ENCODE data around the gene ENTPD2. TPM values are rescaled to one million over a fixed set of nuclear protein-coding genes. Genes with fewer than 3 reads are reported as not detected.

The ENTPD2 gene
- total RNA-seq, 1 experiment from 2014 or later: 32.5 TPM

DNA sequence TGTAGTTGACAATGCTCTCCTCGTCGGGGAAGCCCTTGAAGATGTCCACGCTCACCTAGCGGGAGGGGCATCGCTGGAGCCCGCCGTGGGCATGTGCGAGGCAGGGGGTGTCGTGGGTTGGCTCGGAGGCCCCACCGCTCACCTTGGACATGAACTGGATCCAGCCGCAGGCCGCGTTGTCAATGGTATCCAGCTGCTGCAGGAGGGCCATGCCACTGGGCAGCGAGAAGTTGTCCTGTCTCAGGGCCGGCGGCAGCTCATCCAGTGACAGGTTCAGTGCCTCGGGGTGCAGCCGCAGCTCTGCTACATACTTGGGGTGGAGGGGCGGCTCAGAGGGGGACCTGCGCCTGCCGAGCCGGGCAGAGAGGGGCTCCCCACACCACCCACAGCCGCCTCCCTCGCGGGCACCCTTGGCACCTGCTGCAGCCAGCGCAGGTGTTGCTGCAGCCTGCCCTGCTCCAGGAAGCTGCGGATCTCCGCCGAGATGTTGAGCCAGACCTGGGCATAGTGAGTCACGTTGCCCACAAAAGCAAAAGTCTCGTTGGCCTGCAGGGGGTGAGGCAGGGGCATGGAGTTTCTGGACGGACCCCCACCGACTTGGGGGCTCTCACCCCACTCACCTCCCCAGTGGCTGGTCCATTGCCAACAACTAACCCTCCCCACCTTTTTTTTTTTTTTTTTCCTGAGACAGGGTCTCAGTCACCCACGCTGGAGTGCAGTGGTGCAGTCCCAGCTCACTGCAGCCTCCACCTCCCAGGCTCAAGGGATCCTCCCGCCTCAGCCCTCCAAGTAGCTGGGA, 34.9 kb downstream of the ENTPD2 start:
- Histone ChIP-seq H3K9me3 (ENCODE audit: control insufficient read depth in 1 of 2, insufficient read depth in 1 of 2, low read depth in 1 of 2, low read length in 2 of 2) (no peaks in the 10 kb centered on the region), H3K4me2 (ENCODE audit: low read length) (no peak overlapping the region), H3K27ac (ENCODE audit: low read depth, low read length) (no peak overlapping the region), H3K9me2 (ENCODE audit: insufficient read depth) (no peaks in the 10 kb centered on the region), H3K79me2 (ENCODE audit: insufficient read depth, low read length) (no peaks in the 10 kb centered on the region; the same call in 1 of the 2 replicates), H2AFZ (ENCODE audit: low read depth, low read length, poor library complexity, severe bottlenecking) (no peak overlapping the region), H3K36me3 (ENCODE audit: control insufficient read depth in 1 of 2, insufficient read depth in 2 of 2, low read length in 2 of 2) (peaks cover 19 to 27% of the 10 kb centered on the region in 2 experiments; a peak in 3 of 4 replicates), H3K9ac (ENCODE audit: low read length) (no peak overlapping the region), H3K4me3 (replicated peaks in 1 of 2; ENCODE audit: low read depth in 1 of 2, low read length in 2 of 2) (no peak overlapping the region), H3K4me1 (ENCODE audit: control insufficient read depth in 1 of 2, insufficient read depth in 2 of 2, low read length in 2 of 2) (peaks cover 5 to 13% of the 10 kb centered on the region in 2 experiments; a peak in 3 of 4 replicates), H4K20me1 (ENCODE audit: insufficient read depth) (no peaks in the 10 kb centered on the region), H3K27me3 (ENCODE audit: insufficient read depth, low read length) (no peaks in the 10 kb centered on the region)
- ChIA-PET POLR2A (no interaction called here), RAD21 (ENCODE audit: low non-redundant PET in 1 of 2, low total read pairs in 2 of 2, uncharacterized antibody in 2 of 2, unreplicated experiment in 2 of 2) (no interaction called here), CTCF (interaction anchor here (1.1 kb wide), 1 partner anchor 10 kb away, joined by 4 read pairs; no protein-coding TSS in a partner anchor)
- TF ChIP-seq MAX (IDR thresholded peaks at IDR 0.05) (no peak), POLR2AphosphoS5 (IDR thresholded peaks at IDR 0.05; ENCODE audit: low read depth, low read length) (no peak), EZH2 (IDR thresholded peaks at IDR 0.05) (no peak), CEBPB (IDR thresholded peaks at IDR 0.05; ENCODE audit: low read depth) (no peak), CTCF (IDR thresholded peaks at IDR 0.05 in 2 of 3, conservative IDR thresholded peaks at IDR 0.05 in 1 of 3; ENCODE audit: borderline replicate concordance in 1 of 3, insufficient read depth in 1 of 3, low read depth in 2 of 3, low read length in 2 of 3) (no peak), TCF7L2 (IDR thresholded peaks at IDR 0.05; ENCODE audit: borderline replicate concordance, extremely low read depth, insufficient read depth, insufficient read length) (no peak), EZH2phosphoT487 (IDR thresholded peaks at IDR 0.05; ENCODE audit: borderline replicate concordance) (no peak), REST (IDR thresholded peaks at IDR 0.05; ENCODE audit: low read depth) (no peak), SIN3A (IDR thresholded peaks at IDR 0.05; ENCODE audit: low read depth) (no peak), JUND (IDR thresholded peaks at IDR 0.05) (no peak), ZNF274 (IDR thresholded peaks at IDR 0.05; ENCODE audit: low read depth, low read length) (no peak), POLR2A (IDR thresholded peaks at IDR 0.05; ENCODE audit: borderline replicate concordance, extremely low read depth, insufficient read depth, insufficient read length) (no peak), EGR1 (IDR thresholded peaks at IDR 0.05; ENCODE audit: low read depth) (no peak)
- TF ChIP-seq, protein P1, sequence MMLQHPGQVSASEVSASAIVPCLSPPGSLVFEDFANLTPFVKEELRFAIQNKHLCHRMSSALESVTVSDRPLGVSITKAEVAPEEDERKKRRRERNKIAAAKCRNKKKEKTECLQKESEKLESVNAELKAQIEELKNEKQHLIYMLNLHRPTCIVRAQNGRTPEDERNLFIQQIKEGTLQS (IDR thresholded peaks at IDR 0.05): no peak
- DNase-seq (ENCODE audit: low read depth, low spot score) (no peak), ATAC-seq (no peak)
- BruUV-seq (replicated peaks): no TSS peak
- intact Hi-C loops (cut with micrococcal nuclease): no loop called here

Data from HCT116 (cell line).